Esophagus muscularis mucosa (tissue), 4 donors: ENCODE data around the gene CTRL. TPM values are rescaled to one million over a fixed set of nuclear protein-coding genes. Genes with fewer than 3 reads are reported as not detected.

Source experiments
- DNase-seq: peaks from one replicate; pipeline ENCODE4 v3.0.0-alpha.2; 2017; ENCODE audit errors: extremely low spot score
- H3K27ac ChIP-seq, 4 donors: fragments of 200-600 bp; sonication (generic); replicated peaks in 1 of 4; 1 replicate in 3 of 4; 2 replicates in 1 of 4; pipeline ENCODE4 v1.5.1; 2016 to 2019; ENCODE audit warnings: mild to moderate bottlenecking in 1 of 4
- H3K27me3 ChIP-seq, 4 donors: fragments of 200-600 bp; sonication (generic); one replicate each; pipeline versions ENCODE4 v1.5.1 to v1.6.0; 2016 to 2019
- H3K36me3 ChIP-seq, 4 donors: fragments of 200-600 bp; sonication (generic); one replicate each; pipeline ENCODE4 v1.5.1; 2016 to 2019
- H3K4me1 ChIP-seq, 4 donors: fragments of 200-600 bp; sonication (generic); one replicate each; pipeline ENCODE4 v1.5.1; 2016 to 2019
- H3K4me3 ChIP-seq, 4 donors: fragments of 200-600 bp; sonication (generic); 1 replicate in 2 of 4; 2 replicates in 2 of 4; pipeline ENCODE4 v1.5.1; 2016 to 2019; ENCODE audit warnings: mild to moderate bottlenecking in 4 of 4, moderate library complexity in 1 of 4
- H3K9me3 ChIP-seq, 4 donors: fragments of 200-600 bp; sonication (generic); 1 replicate in 3 of 4; 2 replicates in 1 of 4; pipeline ENCODE4 v1.5.1; 2016 to 2019
- CTCF ChIP-seq, 3 experiments: fragments of 200-600 bp in 2 of 3; fragments of 450-650 bp in 1 of 3; sonication (generic) in 2 of 3; IDR thresholded peaks; one replicate each; pipeline ENCODE4 v1.5.1; 2017 to 2019; ENCODE audit warnings: antibody characterized with exemption in 3 of 3, mild to moderate bottlenecking in 2 of 3, moderate library complexity in 1 of 3
- EP300 ChIP-seq: sonication (generic); formaldehyde crosslinking; IDR thresholded peaks from one replicate; pipeline ENCODE4 v1.6.1; 2017; ENCODE audit warnings: antibody characterized with exemption
- POLR2A ChIP-seq: fragments of 450-650 bp; IDR thresholded peaks from one replicate; pipeline ENCODE4 v1.6.1; 2017; ENCODE audit warnings: antibody characterized with exemption, moderate library complexity, mild to moderate bottlenecking, low read depth
- POLR2AphosphoS5 ChIP-seq, 2 donors: sonication (generic); formaldehyde crosslinking; IDR thresholded peaks; one replicate each; pipeline ENCODE4 v1.6.1; 2017; ENCODE audit warnings: antibody characterized with exemption in 2 of 2
- WGBS: methylation state at CpG from one replicate; pipeline ENCODE4 v1.1.5; 2018; 5-methylcytosine and 5-hydroxymethylcytosine counted together
- intact Hi-C: fragments of 100-400 bp; cut with DNase I; formaldehyde crosslinking; loops from one replicate; pipeline ENCODE4 v1.15.1; 2023
- total RNA-seq, 4 donors: library from RNA; depleted of rRNA; stranded (reverse); fragments of >200 nt; gene quantifications; one replicate each; pipeline versions ENCODE4 v1.1.0 to v1.2.1, GENCODE V29; 2016

Gene CTRL
- total RNA-seq, 4 donors from 2014 or later, result 0.80 to 1.1 (median 0.99) TPM; not detected in 1

- DNase-seq, result no peak
Observed at GRCh38 chr16:67954421-67955196, 22.9 kb upstream of the CTRL start.

GRCh38 chr16:67953641-67954375, 22.1 kb upstream of the CTRL start:
- TF ChIP-seq CTCF (IDR thresholded peaks at IDR 0.05) (no peak), POLR2AphosphoS5 (IDR thresholded peaks at IDR 0.05) (no peak), POLR2A (no peak), EP300 (no peak)
- Histone ChIP-seq H3K9me3 (no peaks in the 10 kb centered on the region), H3K27me3 (no peaks in the 10 kb centered on the region), H3K36me3 (peaks cover 63 to 100% (median 96%) of the 10 kb centered on the region in 4 donors), H3K4me3 (no peak overlapping the region), H3K4me1 (peaks cover 20 to 44% (median 40%) of the 10 kb centered on the region in 4 donors), H3K27ac (peak overlapping the region in 1 of 4 donors; percentile 26)
- no peak for DNase-seq
- intact Hi-C loops, result no loop called here
- WGBS, result 89% methylated on average over 8 of the region's 8 CpGs

More at GRCh38 chr16:67954421-67955196, 22.9 kb upstream of the CTRL start:
- H3K4me3 ChIP-seq, result no peak overlapping the region
- peaks cover 27 to 52% (median 48%) of the 10 kb centered on the region in 4 donors for H3K4me1 ChIP-seq
- H3K27me3 ChIP-seq, result no peaks in the 10 kb centered on the region
- H3K36me3 ChIP-seq, result peaks cover 55 to 100% (median 93%) of the 10 kb centered on the region in 4 donors
- WGBS, result 84% methylated on average over 3 of the region's 10 CpGs
- no peaks in the 10 kb centered on the region for H3K9me3 ChIP-seq
- TF ChIP-seq EP300, result no peak
- TF ChIP-seq CTCF (IDR thresholded peaks at IDR 0.05), result no peak
- no peak for TF ChIP-seq POLR2AphosphoS5 (IDR thresholded peaks at IDR 0.05)
- TF ChIP-seq POLR2A, result no peak
- intact Hi-C loops, result no loop called here
- H3K27ac ChIP-seq, result peak overlapping the region in 2 of 4 donors; percentile 18 to 26

GRCh38 chr16:67951485-67951884, 19.8 kb upstream of the CTRL start:
- intact Hi-C loops, result no loop called here
- no peak for DNase-seq

GRCh38 chr16:67950335-67950843, 18.7 kb upstream of the CTRL start:
- no peak for DNase-seq
- TF ChIP-seq CTCF (IDR thresholded peaks at IDR 0.05), result no peak
- no peak for TF ChIP-seq POLR2AphosphoS5 (IDR thresholded peaks at IDR 0.05)
- TF ChIP-seq EP300, result no peak
- no peak for TF ChIP-seq POLR2A
- intact Hi-C loops, result no loop called here
- Histone ChIP-seq H3K36me3 (peaks cover 90 to 100% (median 100%) of the 10 kb centered on the region in 4 donors), H3K27me3 (no peaks in the 10 kb centered on the region), H3K27ac (peak overlapping the region in 1 of 4 donors; percentile 18), H3K4me1 (peaks cover 19 to 61% (median 49%) of the 10 kb centered on the region in 4 donors), H3K4me3 (no peak overlapping the region), H3K9me3 (no peaks in the 10 kb centered on the region)
- 91% methylated on average over 8 of the region's 16 CpGs for WGBS

More at GRCh38 chr16:67951485-67951884, 19.8 kb upstream of the CTRL start:
- Histone ChIP-seq H3K36me3 (peaks cover 79 to 100% (median 99%) of the 10 kb centered on the region in 4 donors), H3K27ac (peak overlapping the region; percentile 44 to 64 (median 46)), H3K4me1 (peaks cover 13 to 50% (median 40%) of the 10 kb centered on the region in 4 donors), H3K4me3 (no peak overlapping the region), H3K9me3 (no peaks in the 10 kb centered on the region), H3K27me3 (no peaks in the 10 kb centered on the region)
- WGBS, result 60% methylated on average over 2 of the region's 12 CpGs
- TF ChIP-seq CTCF (IDR thresholded peaks at IDR 0.05) (no peak), POLR2AphosphoS5 (IDR thresholded peaks at IDR 0.05) (peak; percentile 14 to 21)
